HL-60 (cell line): ENCODE measurements around the gene TP53I11.

Source experiments
- DNase-seq, 2 experiments: peaks; one replicate each; pipeline ENCODE4 v3.0.0-alpha.2; 2010 to 2020; ENCODE audit warnings: low read depth in 1 of 2, low spot score in 1 of 2
- H3K27ac ChIP-seq: fragments of 250-450 bp; sonication (Bioruptor Pico); replicated peaks from 2 replicates; pipeline ENCODE4 v1.5.1; 2020; ENCODE audit warnings: mild to moderate bottlenecking, moderate library complexity
- H3K27me3 ChIP-seq: fragments of 250-450 bp; sonication (Bioruptor Pico); 2 replicates; pipeline ENCODE4 v1.5.1; 2021; ENCODE audit warnings: mild to moderate bottlenecking, moderate library complexity; ENCODE audit not compliant: insufficient read depth, poor library complexity, severe bottlenecking
- H3K4me3 ChIP-seq: replicated peaks from 2 replicates; pipeline ENCODE4 v1.5.1; 2011; ENCODE audit warnings: mild to moderate bottlenecking, control low read depth, low read length; ENCODE audit not compliant: insufficient read depth
- GABPA ChIP-seq: IDR thresholded peaks from 2 replicates; pipeline ENCODE4 v1.6.1; 2012; ENCODE audit warnings: low read depth
- POLR2AphosphoS5 ChIP-seq: IDR thresholded peaks from 2 replicates; pipeline ENCODE4 v1.6.1; 2012; ENCODE audit warnings: low read depth
- SPI1 ChIP-seq: IDR thresholded peaks from 2 replicates; pipeline ENCODE4 v1.6.1; 2012; ENCODE audit warnings: low read depth, mild to moderate bottlenecking, borderline replicate concordance
- TF ChIP-seq, protein P1 (sequence below): IDR thresholded peaks from one replicate; pipeline ENCODE4 v1.5.1; 2011; ENCODE audit warnings: low read length, control low read depth, inconsistent platforms; ENCODE audit not compliant: insufficient read depth
- TF ChIP-seq, protein P2 (sequence below): IDR thresholded peaks from 2 replicates; pipeline ENCODE4 v1.6.1; 2012; ENCODE audit warnings: low read depth; ENCODE audit not compliant: insufficient replicate concordance

Gene TP53I11

DNA sequence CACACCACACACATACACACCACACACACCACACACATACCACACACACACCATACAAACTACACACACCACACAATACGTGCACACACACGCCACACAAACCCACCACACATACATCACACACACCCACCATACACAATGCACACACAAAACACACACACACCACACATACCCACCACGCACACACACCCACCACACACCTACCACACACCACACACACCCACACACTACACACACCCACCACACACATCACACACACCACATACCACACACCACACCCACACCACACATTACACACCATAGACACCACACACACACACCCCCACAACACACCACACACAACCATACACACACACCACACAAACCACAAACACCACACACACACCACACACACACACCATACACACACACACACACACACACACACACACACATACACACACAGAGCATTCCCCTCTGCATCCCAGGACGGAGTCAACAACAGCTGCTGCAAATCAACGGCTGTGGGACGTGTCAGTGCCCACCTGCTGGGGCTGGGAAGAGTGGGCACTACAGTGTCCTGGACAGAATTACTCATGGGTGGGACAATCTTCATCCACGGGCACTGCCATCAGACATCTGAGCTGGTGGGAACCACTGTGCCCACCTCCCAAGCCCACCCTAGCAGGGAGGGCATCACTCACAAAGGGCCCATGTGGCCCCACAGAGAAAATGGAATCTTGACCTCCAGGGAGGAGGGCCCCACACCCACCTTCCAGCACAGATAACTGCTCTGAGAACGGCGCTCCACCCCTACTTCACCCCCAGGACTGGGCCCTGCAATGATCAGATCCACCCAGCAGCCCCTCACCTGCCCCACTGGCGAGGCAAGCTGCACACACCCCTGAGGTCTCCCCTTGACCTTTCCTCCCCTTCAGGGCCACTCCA lies 8.4 kb downstream of the TP53I11 start:
- H3K27me3 ChIP-seq = no peaks in the 10 kb centered on the region
- peak overlapping the region; percentile 36; the same call in 1 of the 2 replicates for H3K27ac ChIP-seq
- H3K4me3 ChIP-seq = no peak overlapping the region
- TF ChIP-seq GABPA = no peak
- TF ChIP-seq, protein P1, sequence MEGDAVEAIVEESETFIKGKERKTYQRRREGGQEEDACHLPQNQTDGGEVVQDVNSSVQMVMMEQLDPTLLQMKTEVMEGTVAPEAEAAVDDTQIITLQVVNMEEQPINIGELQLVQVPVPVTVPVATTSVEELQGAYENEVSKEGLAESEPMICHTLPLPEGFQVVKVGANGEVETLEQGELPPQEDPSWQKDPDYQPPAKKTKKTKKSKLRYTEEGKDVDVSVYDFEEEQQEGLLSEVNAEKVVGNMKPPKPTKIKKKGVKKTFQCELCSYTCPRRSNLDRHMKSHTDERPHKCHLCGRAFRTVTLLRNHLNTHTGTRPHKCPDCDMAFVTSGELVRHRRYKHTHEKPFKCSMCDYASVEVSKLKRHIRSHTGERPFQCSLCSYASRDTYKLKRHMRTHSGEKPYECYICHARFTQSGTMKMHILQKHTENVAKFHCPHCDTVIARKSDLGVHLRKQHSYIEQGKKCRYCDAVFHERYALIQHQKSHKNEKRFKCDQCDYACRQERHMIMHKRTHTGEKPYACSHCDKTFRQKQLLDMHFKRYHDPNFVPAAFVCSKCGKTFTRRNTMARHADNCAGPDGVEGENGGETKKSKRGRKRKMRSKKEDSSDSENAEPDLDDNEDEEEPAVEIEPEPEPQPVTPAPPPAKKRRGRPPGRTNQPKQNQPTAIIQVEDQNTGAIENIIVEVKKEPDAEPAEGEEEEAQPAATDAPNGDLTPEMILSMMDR = no peak
- TF ChIP-seq SPI1 = no peak
- TF ChIP-seq, protein P2, sequence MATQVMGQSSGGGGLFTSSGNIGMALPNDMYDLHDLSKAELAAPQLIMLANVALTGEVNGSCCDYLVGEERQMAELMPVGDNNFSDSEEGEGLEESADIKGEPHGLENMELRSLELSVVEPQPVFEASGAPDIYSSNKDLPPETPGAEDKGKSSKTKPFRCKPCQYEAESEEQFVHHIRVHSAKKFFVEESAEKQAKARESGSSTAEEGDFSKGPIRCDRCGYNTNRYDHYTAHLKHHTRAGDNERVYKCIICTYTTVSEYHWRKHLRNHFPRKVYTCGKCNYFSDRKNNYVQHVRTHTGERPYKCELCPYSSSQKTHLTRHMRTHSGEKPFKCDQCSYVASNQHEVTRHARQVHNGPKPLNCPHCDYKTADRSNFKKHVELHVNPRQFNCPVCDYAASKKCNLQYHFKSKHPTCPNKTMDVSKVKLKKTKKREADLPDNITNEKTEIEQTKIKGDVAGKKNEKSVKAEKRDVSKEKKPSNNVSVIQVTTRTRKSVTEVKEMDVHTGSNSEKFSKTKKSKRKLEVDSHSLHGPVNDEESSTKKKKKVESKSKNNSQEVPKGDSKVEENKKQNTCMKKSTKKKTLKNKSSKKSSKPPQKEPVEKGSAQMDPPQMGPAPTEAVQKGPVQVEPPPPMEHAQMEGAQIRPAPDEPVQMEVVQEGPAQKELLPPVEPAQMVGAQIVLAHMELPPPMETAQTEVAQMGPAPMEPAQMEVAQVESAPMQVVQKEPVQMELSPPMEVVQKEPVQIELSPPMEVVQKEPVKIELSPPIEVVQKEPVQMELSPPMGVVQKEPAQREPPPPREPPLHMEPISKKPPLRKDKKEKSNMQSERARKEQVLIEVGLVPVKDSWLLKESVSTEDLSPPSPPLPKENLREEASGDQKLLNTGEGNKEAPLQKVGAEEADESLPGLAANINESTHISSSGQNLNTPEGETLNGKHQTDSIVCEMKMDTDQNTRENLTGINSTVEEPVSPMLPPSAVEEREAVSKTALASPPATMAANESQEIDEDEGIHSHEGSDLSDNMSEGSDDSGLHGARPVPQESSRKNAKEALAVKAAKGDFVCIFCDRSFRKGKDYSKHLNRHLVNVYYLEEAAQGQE = no peak
- TF ChIP-seq POLR2AphosphoS5 = no peak
- no peak for DNase-seq

DNA sequence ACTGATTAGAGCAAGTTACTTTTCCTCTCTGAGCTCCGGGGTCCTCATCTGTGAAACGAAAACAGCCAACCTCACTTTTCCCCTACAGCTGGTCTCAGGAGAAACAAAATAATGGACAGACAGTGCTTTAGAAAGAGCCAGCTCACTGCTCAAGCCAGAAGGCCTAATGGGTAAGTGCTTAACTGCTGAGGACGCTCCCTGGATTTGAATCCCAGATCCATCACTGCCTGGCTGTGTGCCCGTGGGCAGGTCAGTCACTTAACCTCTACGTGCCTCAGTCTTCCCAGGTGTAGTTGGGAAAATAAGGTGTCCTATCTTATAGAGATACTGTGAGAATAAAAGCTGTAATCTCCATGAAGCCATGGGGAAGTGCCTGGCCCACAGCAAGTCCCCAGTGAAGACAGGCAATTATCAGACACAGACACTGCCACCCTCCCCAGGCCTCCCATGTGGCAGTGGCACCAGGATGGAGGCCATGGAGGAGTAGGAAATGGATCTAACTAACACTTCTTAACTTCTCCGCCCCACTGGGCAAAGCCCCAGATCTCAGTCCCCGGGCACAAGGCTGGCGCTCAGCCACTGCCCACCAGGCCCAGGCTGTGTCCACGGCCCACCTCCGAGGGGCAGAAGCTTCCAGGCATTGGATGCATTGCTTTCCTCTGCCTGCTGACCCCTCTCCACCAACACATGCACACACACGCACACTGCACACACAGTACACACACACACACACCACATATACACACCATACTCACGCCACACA lies 9.2 kb downstream of the TP53I11 start:
- H3K4me3 ChIP-seq = no peak overlapping the region
- no peak overlapping the region for H3K27ac ChIP-seq
- no peaks in the 10 kb centered on the region for H3K27me3 ChIP-seq
- TF ChIP-seq, protein P1 = no peak
- TF ChIP-seq, protein P2 = no peak
- 0 out of 2 replicates have a peak, but pooled peaks have one; percentile 15 for TF ChIP-seq SPI1
- no peak for TF ChIP-seq POLR2AphosphoS5
- no peak for DNase-seq

DNA sequence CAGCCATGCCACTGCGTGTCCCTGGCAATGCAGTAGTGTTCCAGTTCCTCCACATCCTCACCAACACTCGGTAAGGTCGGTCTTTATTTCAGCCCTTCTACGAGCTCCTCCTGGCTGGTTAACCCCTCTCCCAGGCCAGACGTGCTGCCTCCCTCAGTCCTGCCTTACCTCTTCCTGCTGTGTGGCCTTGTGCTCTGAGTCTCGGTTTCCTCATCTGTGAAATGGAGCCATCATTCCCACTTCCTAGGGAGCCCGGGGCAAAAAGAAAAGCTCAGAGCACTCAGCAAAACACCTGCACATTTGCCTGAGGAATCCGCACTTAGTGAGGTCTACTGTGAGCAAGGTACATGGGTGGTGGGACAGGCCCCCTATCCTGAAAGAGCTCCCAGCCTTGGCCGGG lies 9.8 kb downstream of the TP53I11 start:
- Histone ChIP-seq H3K27me3 (no peaks in the 10 kb centered on the region), H3K27ac (no peak overlapping the region), H3K4me3 (no peak overlapping the region)
- TF ChIP-seq, protein P1 = no peak
- TF ChIP-seq, protein P2 = no peak
- TF ChIP-seq POLR2AphosphoS5 (no peak), SPI1 (no peak), GABPA (no peak)
- DNase-seq = no peak
